Neural cell (in vitro differentiated cells): ENCODE data around the gene GGA1. TPM values are rescaled to one million over a fixed set of nuclear protein-coding genes. Genes with fewer than 3 reads are reported as not detected.

Experiments used
- H2AFZ ChIP-seq: fragments of 200-600, 300-800 bp; sonication (generic), shearing (Covaris generic); 2 replicates; pipeline ENCODE4 v1.6.0; 2014; ENCODE audit warnings: low read depth, mild to moderate bottlenecking, antibody characterized with exemption, low read length, moderate library complexity
- H3F3A ChIP-seq: fragments of 200-600 bp; shearing (Covaris generic); 2 replicates; pipeline ENCODE4 v1.6.1; 2016; ENCODE audit warnings: mild to moderate bottlenecking, moderate library complexity, mixed read lengths, antibody characterized with exemption, low read length; ENCODE audit not compliant: insufficient read depth, poor library complexity, severe bottlenecking
- H3K27ac ChIP-seq: fragments of 200-600, 300-800 bp; sonication (generic), shearing (Covaris generic); 2 replicates; pipeline ENCODE4 v1.5.1; 2014; ENCODE audit warnings: mild to moderate bottlenecking, low read length, moderate library complexity
- H3K27me3 ChIP-seq: fragments of 300-800, 200-600 bp; sonication (generic), shearing (Covaris generic); 2 replicates; pipeline ENCODE4 v1.6.0; 2014; ENCODE audit warnings: mild to moderate bottlenecking, low read depth, low read length, moderate library complexity; ENCODE audit not compliant: insufficient read depth
- H3K36me3 ChIP-seq: fragments of 300-800, 200-600 bp; sonication (generic), shearing (Covaris generic); 2 replicates; pipeline ENCODE4 v1.5.1; 2014; ENCODE audit warnings: mild to moderate bottlenecking, antibody characterized with exemption, low read length, moderate library complexity; ENCODE audit not compliant: insufficient read depth
- H3K4me2 ChIP-seq: fragments of 300-800, 200-600 bp; sonication (generic), shearing (Covaris generic); 2 replicates; pipeline ENCODE4 v1.6.0; 2014; ENCODE audit warnings: mild to moderate bottlenecking, low read length
- H3K4me3 ChIP-seq: fragments of 300-800, 200-600 bp; sonication (generic), shearing (Covaris generic); 2 replicates; pipeline ENCODE4 v1.5.1; 2014; ENCODE audit warnings: mild to moderate bottlenecking, low read length, moderate library complexity
- H3K79me2 ChIP-seq: fragments of 200-600 bp; shearing (Covaris generic); replicated peaks from 2 replicates; pipeline ENCODE4 v1.6.0; 2014; ENCODE audit warnings: mild to moderate bottlenecking, low read length, moderate library complexity; ENCODE audit not compliant: insufficient read depth
- H3K9ac ChIP-seq: fragments of 300-800, 200-600 bp; sonication (generic), shearing (Covaris generic); 2 replicates; pipeline ENCODE4 v1.6.1; 2016; ENCODE audit warnings: mild to moderate bottlenecking, low read length, mixed read lengths
- H3K9me2 ChIP-seq: fragments of 200-600 bp; shearing (Covaris generic); 2 replicates; pipeline ENCODE4 v1.6.1; 2016; ENCODE audit warnings: mild to moderate bottlenecking, low read length, mixed read lengths; ENCODE audit not compliant: insufficient read depth
- H3K9me3 ChIP-seq: fragments of 200-600, 300-800 bp; sonication (generic), shearing (Covaris generic); 2 replicates; pipeline ENCODE4 v1.6.1; 2016; ENCODE audit warnings: mild to moderate bottlenecking, mixed run types, low read length, moderate library complexity, mixed read lengths
- H4K20me1 ChIP-seq: fragments of 200-600 bp; shearing (Covaris generic); 2 replicates; pipeline ENCODE4 v1.6.1; 2016; ENCODE audit warnings: mild to moderate bottlenecking, mixed run types; ENCODE audit not compliant: insufficient read depth
- EP300 ChIP-seq: fragments of 450-650 bp; conservative IDR thresholded peaks from 2 replicates; pipeline ENCODE4 v1.6.1; 2014; ENCODE audit warnings: antibody characterized with exemption, mild to moderate bottlenecking, moderate library complexity; ENCODE audit not compliant: poor library complexity, severe bottlenecking
- EZH2 ChIP-seq: fragments of 200-600, 300-800 bp; shearing (Covaris generic), sonication (generic); IDR thresholded peaks from 2 replicates; pipeline ENCODE4 v1.6.1; 2014; ENCODE audit warnings: antibody characterized with exemption, low read length, borderline replicate concordance, mild to moderate bottlenecking; ENCODE audit not compliant: insufficient read depth, poor library complexity, severe bottlenecking
- MXI1 ChIP-seq: fragments of 450-650 bp; conservative IDR thresholded peaks from 2 replicates; pipeline ENCODE4 v1.6.1; 2014; ENCODE audit warnings: antibody characterized with exemption, mild to moderate bottlenecking; ENCODE audit not compliant: poor library complexity, severe bottlenecking
- POLR2AphosphoS5 ChIP-seq: IDR thresholded peaks from 2 replicates; pipeline ENCODE4 v1.6.1; 2012
- RAD21 ChIP-seq: fragments of 450-650 bp; conservative IDR thresholded peaks from 2 replicates; pipeline ENCODE4 v1.6.1; 2014; ENCODE audit warnings: antibody characterized with exemption, mild to moderate bottlenecking, moderate library complexity
- SMC3 ChIP-seq: fragments of 450-650 bp; conservative IDR thresholded peaks from 2 replicates; pipeline ENCODE4 v1.6.1; 2014; ENCODE audit warnings: antibody characterized with exemption, mild to moderate bottlenecking, moderate library complexity; ENCODE audit not compliant: poor library complexity
- TAF1 ChIP-seq: IDR thresholded peaks from 2 replicates; pipeline ENCODE4 v1.6.1; 2012; ENCODE audit warnings: low read depth
- polyA plus RNA-seq: library from polyadenylated mRNA; depleted of rRNA; stranded (reverse); fragments of >200 nt; gene quantifications from 2 replicates; pipeline ENCODE4 v1.2.3, GENCODE V29; 2014
- TF ChIP-seq, protein P1 (sequence below): IDR thresholded peaks from 2 replicates; pipeline ENCODE4 v1.6.1; 2012; ENCODE audit warnings: borderline replicate concordance
- TF ChIP-seq, protein P2 (sequence below): fragments of 450-650 bp; IDR thresholded peaks from 2 replicates; pipeline ENCODE4 v1.5.1; 2014; ENCODE audit warnings: antibody characterized with exemption, mild to moderate bottlenecking, moderate library complexity; ENCODE audit not compliant: poor library complexity, severe bottlenecking

Gene GGA1
- polyA plus RNA-seq, 1 donor from 2014 or later = 57.5 TPM

DNA sequence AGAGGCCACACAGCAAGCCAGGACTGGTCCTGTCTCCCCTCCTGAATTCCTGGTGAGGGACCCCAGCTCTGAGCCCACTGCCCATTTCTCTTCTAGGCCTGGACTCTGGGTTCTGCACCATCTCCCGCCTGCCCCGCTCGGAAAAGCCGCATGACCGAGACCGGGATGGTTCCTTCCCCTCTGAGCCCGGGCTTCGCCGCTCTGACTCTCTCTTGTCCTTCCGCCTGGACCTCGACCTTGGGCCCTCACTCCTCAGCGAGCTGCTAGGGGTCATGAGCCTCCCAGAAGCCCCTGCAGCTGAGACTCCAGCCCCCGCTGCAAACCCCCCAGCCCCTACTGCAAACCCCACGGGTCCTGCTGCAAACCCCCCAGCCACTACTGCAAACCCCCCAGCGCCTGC is 40.6 kb upstream of the GGA1 start:
- Histone ChIP-seq H3K79me2 (no peaks in the 10 kb centered on the region), H3F3A (no peaks in the 10 kb centered on the region), H3K4me2 (no peak overlapping the region), H3K27ac (no peak overlapping the region), H4K20me1 (no peaks in the 10 kb centered on the region), H3K27me3 (no peaks in the 10 kb centered on the region), H3K36me3 (no peaks in the 10 kb centered on the region), H2AFZ (no peak overlapping the region), H3K9me2 (no peaks in the 10 kb centered on the region), H3K9ac (no peak overlapping the region), H3K4me3 (no peak overlapping the region), H3K9me3 (no peaks in the 10 kb centered on the region)
- TF ChIP-seq POLR2AphosphoS5 (no peak), SMC3 (no peak)

DNA sequence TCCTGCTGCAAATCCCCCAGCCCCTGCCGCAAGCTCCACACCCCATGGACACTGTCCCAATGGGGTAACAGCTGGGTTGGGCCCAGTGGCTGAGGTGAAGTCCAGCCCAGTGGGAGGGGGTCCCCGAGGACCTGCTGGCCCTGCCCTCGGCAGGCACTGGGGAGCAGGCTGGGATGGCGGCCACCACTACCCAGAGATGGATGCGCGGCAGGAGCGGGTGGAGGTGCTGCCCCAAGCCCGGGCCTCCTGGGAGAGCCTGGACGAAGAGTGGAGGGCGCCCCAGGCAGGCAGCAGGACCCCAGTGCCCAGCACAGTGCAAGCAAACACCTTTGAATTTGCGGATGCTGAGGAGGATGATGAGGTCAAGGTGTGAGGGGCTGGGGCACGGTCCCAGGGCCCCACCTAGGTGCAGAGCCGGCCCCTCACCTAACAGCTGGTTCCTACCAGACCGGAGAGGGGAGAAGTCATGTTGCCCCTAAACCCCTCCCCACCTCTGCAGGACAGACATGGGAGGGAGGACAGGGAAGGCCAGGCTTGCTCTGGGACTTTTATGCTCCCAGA is 40.1 kb upstream of the GGA1 start:
- Histone ChIP-seq H4K20me1 (no peaks in the 10 kb centered on the region), H3K27ac (no peak overlapping the region), H3K9me3 (no peaks in the 10 kb centered on the region), H3K27me3 (no peaks in the 10 kb centered on the region), H3K36me3 (no peaks in the 10 kb centered on the region), H3K4me3 (no peak overlapping the region), H3K9ac (no peak overlapping the region), H3F3A (no peaks in the 10 kb centered on the region), H2AFZ (no peak overlapping the region), H3K9me2 (no peaks in the 10 kb centered on the region), H3K4me2 (no peak overlapping the region), H3K79me2 (no peaks in the 10 kb centered on the region)
- TF ChIP-seq POLR2AphosphoS5 (no peak), EP300 (no peak), MXI1 (no peak), TAF1 (no peak), RAD21 (no peak), EZH2 (no peak), SMC3 (no peak)
- TF ChIP-seq, protein P1, sequence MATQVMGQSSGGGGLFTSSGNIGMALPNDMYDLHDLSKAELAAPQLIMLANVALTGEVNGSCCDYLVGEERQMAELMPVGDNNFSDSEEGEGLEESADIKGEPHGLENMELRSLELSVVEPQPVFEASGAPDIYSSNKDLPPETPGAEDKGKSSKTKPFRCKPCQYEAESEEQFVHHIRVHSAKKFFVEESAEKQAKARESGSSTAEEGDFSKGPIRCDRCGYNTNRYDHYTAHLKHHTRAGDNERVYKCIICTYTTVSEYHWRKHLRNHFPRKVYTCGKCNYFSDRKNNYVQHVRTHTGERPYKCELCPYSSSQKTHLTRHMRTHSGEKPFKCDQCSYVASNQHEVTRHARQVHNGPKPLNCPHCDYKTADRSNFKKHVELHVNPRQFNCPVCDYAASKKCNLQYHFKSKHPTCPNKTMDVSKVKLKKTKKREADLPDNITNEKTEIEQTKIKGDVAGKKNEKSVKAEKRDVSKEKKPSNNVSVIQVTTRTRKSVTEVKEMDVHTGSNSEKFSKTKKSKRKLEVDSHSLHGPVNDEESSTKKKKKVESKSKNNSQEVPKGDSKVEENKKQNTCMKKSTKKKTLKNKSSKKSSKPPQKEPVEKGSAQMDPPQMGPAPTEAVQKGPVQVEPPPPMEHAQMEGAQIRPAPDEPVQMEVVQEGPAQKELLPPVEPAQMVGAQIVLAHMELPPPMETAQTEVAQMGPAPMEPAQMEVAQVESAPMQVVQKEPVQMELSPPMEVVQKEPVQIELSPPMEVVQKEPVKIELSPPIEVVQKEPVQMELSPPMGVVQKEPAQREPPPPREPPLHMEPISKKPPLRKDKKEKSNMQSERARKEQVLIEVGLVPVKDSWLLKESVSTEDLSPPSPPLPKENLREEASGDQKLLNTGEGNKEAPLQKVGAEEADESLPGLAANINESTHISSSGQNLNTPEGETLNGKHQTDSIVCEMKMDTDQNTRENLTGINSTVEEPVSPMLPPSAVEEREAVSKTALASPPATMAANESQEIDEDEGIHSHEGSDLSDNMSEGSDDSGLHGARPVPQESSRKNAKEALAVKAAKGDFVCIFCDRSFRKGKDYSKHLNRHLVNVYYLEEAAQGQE = no peak
- TF ChIP-seq, protein P2, sequence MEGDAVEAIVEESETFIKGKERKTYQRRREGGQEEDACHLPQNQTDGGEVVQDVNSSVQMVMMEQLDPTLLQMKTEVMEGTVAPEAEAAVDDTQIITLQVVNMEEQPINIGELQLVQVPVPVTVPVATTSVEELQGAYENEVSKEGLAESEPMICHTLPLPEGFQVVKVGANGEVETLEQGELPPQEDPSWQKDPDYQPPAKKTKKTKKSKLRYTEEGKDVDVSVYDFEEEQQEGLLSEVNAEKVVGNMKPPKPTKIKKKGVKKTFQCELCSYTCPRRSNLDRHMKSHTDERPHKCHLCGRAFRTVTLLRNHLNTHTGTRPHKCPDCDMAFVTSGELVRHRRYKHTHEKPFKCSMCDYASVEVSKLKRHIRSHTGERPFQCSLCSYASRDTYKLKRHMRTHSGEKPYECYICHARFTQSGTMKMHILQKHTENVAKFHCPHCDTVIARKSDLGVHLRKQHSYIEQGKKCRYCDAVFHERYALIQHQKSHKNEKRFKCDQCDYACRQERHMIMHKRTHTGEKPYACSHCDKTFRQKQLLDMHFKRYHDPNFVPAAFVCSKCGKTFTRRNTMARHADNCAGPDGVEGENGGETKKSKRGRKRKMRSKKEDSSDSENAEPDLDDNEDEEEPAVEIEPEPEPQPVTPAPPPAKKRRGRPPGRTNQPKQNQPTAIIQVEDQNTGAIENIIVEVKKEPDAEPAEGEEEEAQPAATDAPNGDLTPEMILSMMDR = no peak
